Mucosa of gallbladder (tissue), 1 donor: ENCODE data around the gene CMTM6. TPM values are rescaled to one million over a fixed set of nuclear protein-coding genes. Genes with fewer than 3 reads are reported as not detected.
"Not testable (repeated sequence)": the region's sequence is repeated elsewhere in the genome, so short reads cannot be mapped to it uniquely, and the experiment has no call there.

Source experiments
- DNase-seq: peaks from one replicate; pipeline ENCODE4 v3.0.0-alpha.2; 2020; ENCODE audit warnings: low spot score
- total RNA-seq: library from RNA; stranded (reverse); gene quantifications from one replicate; pipeline ENCODE4 v1.2.1, GENCODE V29; 2021
- donor health status: DM: no; HTN: no; CAD: no.

Gene CMTM6
- 56.3 TPM for total RNA-seq

- DNase-seq: peak; percentile 74
Measured at GRCh38 chr3:32502118-32502945, at the start of gene CMTM6. TSS of gene CMTM6 (minus strand) at chr3:32502852. CDS start at chr3:32502745, 107 bp downstream.

- DNase-seq: no peak
Measured at GRCh38 chr3:32552013-32552412, 49.4 kb upstream of the CMTM6 start.

GRCh38 chr3:32551496-32551895 lies 48.8 kb upstream of the CMTM6 start:
- no peak for DNase-seq

- DNase-seq: no peak
Measured at GRCh38 chr3:32551087-32551486, 48.4 kb upstream of the CMTM6 start.

- no peak for DNase-seq
Measured at GRCh38 chr3:32545305-32545704, 42.7 kb upstream of the CMTM6 start.

GRCh38 chr3:32544894-32545293 lies 42.2 kb upstream of the CMTM6 start:
- DNase-seq: no peak

GRCh38 chr3:32542807-32543206 lies 40.2 kb upstream of the CMTM6 start:
- DNase-seq: no peak

- no peak for DNase-seq
Measured at GRCh38 chr3:32540899-32541298, 38.2 kb upstream of the CMTM6 start.

- DNase-seq: no peak
Measured at GRCh38 chr3:32532434-32532833, 29.8 kb upstream of the CMTM6 start.

- no peak for DNase-seq
Measured at GRCh38 chr3:32531010-32531647, 28.5 kb upstream of the CMTM6 start.

GRCh38 chr3:32525720-32526119 lies 23.1 kb upstream of the CMTM6 start:
- DNase-seq: no peak

- DNase-seq: no peak
Measured at GRCh38 chr3:32522682-32523081, 20.0 kb upstream of the CMTM6 start.

- DNase-seq: not testable (repeated sequence)
Measured at GRCh38 chr3:32518921-32519320, 16.3 kb upstream of the CMTM6 start.

- DNase-seq: not testable (repeated sequence)
Measured at GRCh38 chr3:32516751-32517150, 14.1 kb upstream of the CMTM6 start.

GRCh38 chr3:32511005-32511404 lies 8.4 kb upstream of the CMTM6 start:
- DNase-seq: no peak

GRCh38 chr3:32510075-32510724 lies 7.5 kb upstream of the CMTM6 start:
- DNase-seq: peak; percentile 71

GRCh38 chr3:32508711-32509110 lies 6.1 kb upstream of the CMTM6 start:
- DNase-seq: no peak

- DNase-seq: no peak
Measured at GRCh38 chr3:32506466-32506865, 3.8 kb upstream of the CMTM6 start.

GRCh38 chr3:32502946-32503286 lies 264 bp upstream of the CMTM6 start:
- no peak for DNase-seq

- no peak for DNase-seq
Measured at GRCh38 chr3:32501783-32502117, 902 bp downstream of the CMTM6 start.

GRCh38 chr3:32500880-32501782 lies 1.5 kb downstream of the CMTM6 start:
- DNase-seq: no peak

GRCh38 chr3:32500231-32500630 lies 2.4 kb downstream of the CMTM6 start:
- DNase-seq: no peak
